PC-3 (cell line): ENCODE results near the gene FMNL1.

Experiments
- EZH2 ChIP-seq: fragments of 300-600 bp; sonication (generic); IDR thresholded peaks from one replicate; pipeline ENCODE4 v1.6.1; 2017; ENCODE audit warnings: antibody characterized with exemption, mild to moderate bottlenecking, low read length; ENCODE audit not compliant: unreplicated experiment
- EZH2phosphoT487 ChIP-seq: fragments of 300-600 bp; sonication (generic); IDR thresholded peaks from 2 replicates; pipeline ENCODE4 v1.6.1; 2018; ENCODE audit warnings: mild to moderate bottlenecking, antibody characterized with exemption, low read length, borderline replicate concordance
- TF ChIP-seq, protein P1 (sequence below): fragments of 300-600 bp; sonication (generic); conservative IDR thresholded peaks from 2 replicates; pipeline ENCODE4 v1.5.1; 2017; ENCODE audit warnings: antibody characterized with exemption, low read depth, mild to moderate bottlenecking, low read length

DNA sequence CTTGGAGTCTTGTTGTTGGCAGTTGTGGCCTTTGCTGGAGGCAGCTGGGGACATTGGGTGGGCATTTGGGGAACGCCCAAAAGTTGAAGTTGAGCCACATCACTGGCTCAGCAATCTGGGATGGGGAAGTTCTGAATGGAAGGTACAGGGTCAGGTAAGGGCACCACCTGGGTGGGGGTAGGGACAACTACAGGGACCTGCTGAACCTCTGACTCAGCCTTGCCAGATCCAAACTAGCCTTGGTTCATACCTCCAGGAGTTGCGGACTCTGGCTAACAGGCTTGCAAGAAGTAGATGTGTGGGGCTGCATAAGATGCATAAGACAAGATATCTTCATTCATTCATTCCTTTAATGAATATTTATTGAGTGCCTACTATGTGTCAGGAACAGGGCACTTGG, 16.0 kb downstream of the FMNL1 start:
- TF ChIP-seq EZH2 (no peak), EZH2phosphoT487 (no peak)
- TF ChIP-seq, protein P1, sequence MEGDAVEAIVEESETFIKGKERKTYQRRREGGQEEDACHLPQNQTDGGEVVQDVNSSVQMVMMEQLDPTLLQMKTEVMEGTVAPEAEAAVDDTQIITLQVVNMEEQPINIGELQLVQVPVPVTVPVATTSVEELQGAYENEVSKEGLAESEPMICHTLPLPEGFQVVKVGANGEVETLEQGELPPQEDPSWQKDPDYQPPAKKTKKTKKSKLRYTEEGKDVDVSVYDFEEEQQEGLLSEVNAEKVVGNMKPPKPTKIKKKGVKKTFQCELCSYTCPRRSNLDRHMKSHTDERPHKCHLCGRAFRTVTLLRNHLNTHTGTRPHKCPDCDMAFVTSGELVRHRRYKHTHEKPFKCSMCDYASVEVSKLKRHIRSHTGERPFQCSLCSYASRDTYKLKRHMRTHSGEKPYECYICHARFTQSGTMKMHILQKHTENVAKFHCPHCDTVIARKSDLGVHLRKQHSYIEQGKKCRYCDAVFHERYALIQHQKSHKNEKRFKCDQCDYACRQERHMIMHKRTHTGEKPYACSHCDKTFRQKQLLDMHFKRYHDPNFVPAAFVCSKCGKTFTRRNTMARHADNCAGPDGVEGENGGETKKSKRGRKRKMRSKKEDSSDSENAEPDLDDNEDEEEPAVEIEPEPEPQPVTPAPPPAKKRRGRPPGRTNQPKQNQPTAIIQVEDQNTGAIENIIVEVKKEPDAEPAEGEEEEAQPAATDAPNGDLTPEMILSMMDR: no peak
